Non-pigmented ciliary epithelial cell (primary cell): ENCODE data around the gene COL23A1.
"Not testable (repeated sequence)": the region's sequence is repeated elsewhere in the genome, so short reads cannot be mapped to it uniquely, and the experiment has no call there.

Source experiments
- DNase-seq: peaks from one replicate; pipeline ENCODE4 v3.0.0-alpha.2; 2010; ENCODE audit warnings: low read depth

The COL23A1 gene

GRCh38 chr5:178505639-178506407 is 84.4 kb downstream of the COL23A1 start:
- DNase-seq = no peak

- no peak for DNase-seq
Measured at GRCh38 chr5:178504340-178504960, 85.7 kb downstream of the COL23A1 start.

GRCh38 chr5:178502401-178503100 is 87.6 kb downstream of the COL23A1 start:
- DNase-seq = no peak

- no peak for DNase-seq
Measured at GRCh38 chr5:178499352-178499751, 90.8 kb downstream of the COL23A1 start.

- DNase-seq = no peak
Measured at GRCh38 chr5:178496642-178497041, 93.6 kb downstream of the COL23A1 start.

GRCh38 chr5:178496214-178496613 is 94.0 kb downstream of the COL23A1 start:
- DNase-seq = no peak

GRCh38 chr5:178495706-178496105 is 94.5 kb downstream of the COL23A1 start:
- DNase-seq = no peak

- no peak for DNase-seq
Measured at GRCh38 chr5:178492278-178492677, 97.9 kb downstream of the COL23A1 start.

GRCh38 chr5:178490935-178491652 is 99.1 kb downstream of the COL23A1 start:
- DNase-seq = no peak

GRCh38 chr5:178489271-178489976 is 100.8 kb downstream of the COL23A1 start:
- no peak for DNase-seq

- no peak for DNase-seq
Measured at GRCh38 chr5:178488696-178489095, 101.5 kb downstream of the COL23A1 start.

- no peak for DNase-seq
Measured at GRCh38 chr5:178487911-178488600, 102.1 kb downstream of the COL23A1 start.

- DNase-seq = not testable (repeated sequence)
Measured at GRCh38 chr5:178486878-178487512, 103.2 kb downstream of the COL23A1 start.

- no peak for DNase-seq
Measured at GRCh38 chr5:178486239-178486641, 104.0 kb downstream of the COL23A1 start.

GRCh38 chr5:178483620-178484019 is 106.6 kb downstream of the COL23A1 start:
- no peak for DNase-seq

GRCh38 chr5:178479261-178479660 is 110.9 kb downstream of the COL23A1 start:
- DNase-seq = no peak

GRCh38 chr5:178478370-178478769 is 111.8 kb downstream of the COL23A1 start:
- no peak for DNase-seq

- DNase-seq = no peak
Measured at GRCh38 chr5:178477802-178478201, 112.4 kb downstream of the COL23A1 start.

- no peak for DNase-seq
Measured at GRCh38 chr5:178476972-178477754, 113.0 kb downstream of the COL23A1 start.

GRCh38 chr5:178476531-178476930 is 113.7 kb downstream of the COL23A1 start:
- no peak for DNase-seq
